RCC 7860 (cell line): ENCODE results near the gene ACTN3.
"Not testable (repeated sequence)": the region's sequence is repeated elsewhere in the genome, so short reads cannot be mapped to it uniquely, and the experiment has no call there.

ENCODE experiments used
- DNase-seq: peaks from one replicate; pipeline ENCODE4 v3.0.0-alpha.2; 2015; ENCODE audit warnings: low spot score
- FAIRE-seq: peaks from 2 replicates; lab custom pipeline; 2012; peaks lifted over from hg19 to GRCh38; lab: Jason Lieb, UNC

The ACTN3 gene

GRCh38 chr11:66546368-66546965 is at the start of gene ACTN3:
TSS of gene ACTN3 (plus strand) at chr11:66546903. CDS start at chr11:66546938, 35 bp downstream.
- FAIRE-seq (no peak), DNase-seq (no peak)

GRCh38 chr11:66497206-66497605 is 49.5 kb upstream of the ACTN3 start:
- DNase-seq (no peak), FAIRE-seq (no peak)

GRCh38 chr11:66498506-66498905 is 48.2 kb upstream of the ACTN3 start:
- no peak for FAIRE-seq
- no peak for DNase-seq

- no peak for FAIRE-seq
Observed at GRCh38 chr11:66505276-66505816, 41.4 kb upstream of the ACTN3 start.

GRCh38 chr11:66509131-66509561 is 37.6 kb upstream of the ACTN3 start:
- DNase-seq, result no peak

More at GRCh38 chr11:66505276-66505816, 41.4 kb upstream of the ACTN3 start:
- no peak for DNase-seq

GRCh38 chr11:66510271-66510989 is 36.3 kb upstream of the ACTN3 start, which contains the start of gene BBS1:
TSS of gene BBS1 (plus strand) at chr11:66510635. CDS start at chr11:66510660, 25 bp downstream.
- DNase-seq, result peak; percentile 37
- no peak for FAIRE-seq

More at GRCh38 chr11:66509131-66509561, 37.6 kb upstream of the ACTN3 start:
- no peak for FAIRE-seq

GRCh38 chr11:66510990-66511339 is 35.7 kb upstream of the ACTN3 start:
- DNase-seq (no peak), FAIRE-seq (no peak)

- DNase-seq (no peak), FAIRE-seq (no peak)
Observed at GRCh38 chr11:66523611-66524010, 23.1 kb upstream of the ACTN3 start.

GRCh38 chr11:66524304-66525040 is 22.2 kb upstream of the ACTN3 start:
- DNase-seq (no peak), FAIRE-seq (no peak)

GRCh38 chr11:66529069-66529468 is 17.6 kb upstream of the ACTN3 start:
- DNase-seq (no peak), FAIRE-seq (no peak)

- DNase-seq (no peak), FAIRE-seq (no peak)
Observed at GRCh38 chr11:66529655-66530054, 17.0 kb upstream of the ACTN3 start.

- no peak for FAIRE-seq
- no peak for DNase-seq
Observed at GRCh38 chr11:66530927-66531709, 15.6 kb upstream of the ACTN3 start.

DNA sequence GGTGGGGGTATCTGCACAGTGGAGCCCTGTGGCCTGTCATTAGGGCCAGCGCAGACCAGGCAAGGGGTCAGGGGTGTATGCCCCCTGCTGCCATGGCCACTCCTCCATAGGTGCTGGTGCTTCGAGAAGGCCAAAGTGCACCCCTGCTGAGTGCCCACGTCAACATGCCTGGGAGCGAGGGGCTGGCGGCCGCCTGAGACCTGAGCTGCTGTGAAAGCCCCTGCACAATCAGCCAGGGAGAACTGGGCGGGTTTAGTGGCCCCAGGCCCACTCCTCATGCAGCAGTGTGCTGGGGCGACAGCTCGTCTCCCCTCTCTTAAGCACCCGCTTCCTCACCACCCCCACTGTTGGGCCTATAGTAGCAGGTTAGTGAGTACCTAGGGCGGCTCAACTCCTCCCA is 14.9 kb upstream of the ACTN3 start:
- DNase-seq (no peak), FAIRE-seq (no peak)

GRCh38 chr11:66532784-66533183 is 13.9 kb upstream of the ACTN3 start:
- DNase-seq, result no peak
- FAIRE-seq, result no peak

DNA sequence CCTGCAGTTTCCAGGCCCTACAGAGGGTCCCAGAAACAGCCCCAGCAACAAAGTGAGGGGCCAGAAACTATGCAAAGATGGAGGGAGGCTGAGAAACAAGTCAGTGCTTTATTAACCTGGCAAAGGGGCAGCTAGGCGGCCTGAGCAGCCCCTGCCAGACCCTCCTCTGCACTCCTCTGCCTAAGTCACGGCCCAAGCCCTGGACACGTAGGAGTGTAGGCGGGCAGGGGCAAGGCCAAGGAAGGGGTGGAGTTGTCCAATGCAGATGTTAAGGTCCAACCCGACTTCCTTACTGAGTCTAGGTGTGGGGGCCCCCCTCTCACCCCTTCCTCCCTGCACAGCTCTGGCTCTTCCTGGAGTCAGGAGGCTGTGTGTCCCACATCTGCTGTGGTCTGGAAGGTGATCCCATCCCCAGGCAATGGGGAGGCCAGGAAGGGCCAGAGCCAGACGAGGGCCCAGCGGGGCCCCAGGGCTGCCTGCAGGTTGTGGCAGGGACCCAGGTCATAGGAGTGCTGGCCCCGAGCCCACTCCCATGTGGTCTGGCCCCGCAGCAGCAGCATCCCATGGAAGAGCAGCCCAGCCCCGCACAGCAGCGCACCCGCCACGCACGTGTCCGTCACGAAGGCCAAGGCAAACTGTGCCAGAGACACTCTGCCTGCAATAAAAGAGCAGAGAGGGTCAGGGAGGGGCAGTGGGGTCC is 7.4 kb upstream of the ACTN3 start:
- FAIRE-seq (no peak), DNase-seq (no peak)

GRCh38 chr11:66539870-66540213 is 6.9 kb upstream of the ACTN3 start:
- DNase-seq (no peak), FAIRE-seq (no peak)

GRCh38 chr11:66540598-66540997 is 6.1 kb upstream of the ACTN3 start:
- not testable (repeated sequence) for DNase-seq, FAIRE-seq

DNA sequence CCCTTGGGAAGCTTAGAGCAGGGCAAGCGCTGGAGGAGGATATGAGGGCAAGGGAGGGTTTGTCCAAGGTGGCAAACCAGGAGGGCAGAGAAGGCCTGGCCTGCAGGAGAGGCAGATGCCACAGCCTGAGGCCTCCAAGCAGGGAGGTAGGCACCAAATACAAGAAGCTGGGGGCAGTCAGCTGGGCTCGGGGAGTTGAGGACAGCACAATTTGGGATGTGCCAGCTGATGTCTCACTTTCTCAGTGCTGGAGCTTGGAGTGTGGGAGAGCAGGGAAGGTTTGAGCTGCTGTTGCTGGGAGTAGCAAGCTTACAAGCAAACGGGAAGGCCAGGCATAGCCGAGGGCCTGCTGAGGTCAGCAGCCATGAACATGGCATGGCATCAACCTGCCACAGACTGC is 4.8 kb upstream of the ACTN3 start:
- FAIRE-seq (no peak), DNase-seq (no peak)

DNA sequence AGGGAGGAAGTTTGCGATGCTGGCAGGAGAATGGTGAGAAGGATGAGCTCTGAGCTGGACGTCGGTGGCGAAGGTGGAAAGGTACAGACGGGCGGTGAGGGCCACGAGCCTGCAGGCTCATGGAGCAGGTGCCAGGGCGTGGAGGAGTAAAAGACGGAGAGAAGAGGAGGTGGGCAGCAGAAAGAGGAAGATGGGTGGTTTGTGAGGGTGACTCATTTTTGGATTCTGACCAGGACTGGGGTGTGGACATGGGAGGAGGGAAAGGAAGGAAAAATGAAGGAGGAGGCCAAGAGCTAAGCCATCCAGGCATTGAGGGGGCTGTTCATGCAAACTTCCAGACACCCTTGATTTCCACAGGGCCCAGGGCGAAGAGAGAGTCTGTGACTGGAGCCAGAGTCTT is 4.3 kb upstream of the ACTN3 start:
- DNase-seq, result no peak
- FAIRE-seq, result no peak
